Skeletal muscle satellite cell (primary cell): Measurements from ENCODE around the gene STK32C.

ENCODE experiments used
- H3K27me3 ChIP-seq: 2 replicates; pipeline ENCODE4 v1.7.0; 2013; ENCODE audit warnings: low read length; ENCODE audit not compliant: control insufficient read depth, insufficient read depth
- H3K36me3 ChIP-seq: 2 replicates; pipeline ENCODE4 v1.7.0; 2013; ENCODE audit warnings: mild to moderate bottlenecking, control low read depth, low read length; ENCODE audit not compliant: insufficient read depth
- H3K4me1 ChIP-seq: 2 replicates; pipeline ENCODE4 v1.7.0; 2013; ENCODE audit warnings: low read length; ENCODE audit not compliant: control insufficient read depth, insufficient read depth
- H3K4me2 ChIP-seq: 2 replicates; pipeline ENCODE4 v1.7.0; 2013; ENCODE audit warnings: mild to moderate bottlenecking, low read length
- H3K4me3 ChIP-seq: 2 replicates; pipeline ENCODE4 v1.7.0; 2013; ENCODE audit warnings: low read length
- H3K9ac ChIP-seq: 2 replicates; pipeline ENCODE4 v1.7.0; 2013; ENCODE audit warnings: mild to moderate bottlenecking, low read depth, low read length, moderate library complexity
- H3K9me3 ChIP-seq: replicated peaks from 2 replicates; pipeline ENCODE4 v1.7.0; 2013; ENCODE audit warnings: mild to moderate bottlenecking, control low read depth, low read length

The STK32C gene

GRCh38 chr10:132314336-132314735 is 6.6 kb upstream of the STK32C start:
- no peak overlapping the region for H3K4me3 ChIP-seq
- peaks cover 8% of the 10 kb centered on the region for H3K4me1 ChIP-seq
- no peak overlapping the region for H3K4me2 ChIP-seq
- no peaks in the 10 kb centered on the region for H3K9me3 ChIP-seq
- H3K9ac ChIP-seq, result no peak overlapping the region
- H3K36me3 ChIP-seq, result no peaks in the 10 kb centered on the region
- no peaks in the 10 kb centered on the region for H3K27me3 ChIP-seq

GRCh38 chr10:132313865-132314264 is 6.1 kb upstream of the STK32C start:
- Histone ChIP-seq H3K36me3 (no peaks in the 10 kb centered on the region), H3K4me3 (no peak overlapping the region), H3K4me1 (peaks cover 6% of the 10 kb centered on the region), H3K4me2 (no peak overlapping the region), H3K27me3 (no peaks in the 10 kb centered on the region), H3K9me3 (no peaks in the 10 kb centered on the region), H3K9ac (no peak overlapping the region)

- Histone ChIP-seq H3K4me2 (no peak overlapping the region), H3K27me3 (no peaks in the 10 kb centered on the region), H3K4me3 (no peak overlapping the region), H3K4me1 (peaks cover 8% of the 10 kb centered on the region), H3K9me3 (no peaks in the 10 kb centered on the region), H3K36me3 (no peaks in the 10 kb centered on the region), H3K9ac (no peak overlapping the region)
These were observed 5.6 kb upstream of the STK32C start for GRCh38 chr10:132313305-132313704.

- Histone ChIP-seq H3K9ac (no peak overlapping the region), H3K9me3 (no peaks in the 10 kb centered on the region), H3K4me2 (no peak overlapping the region), H3K4me1 (peaks cover 14% of the 10 kb centered on the region), H3K36me3 (no peaks in the 10 kb centered on the region), H3K27me3 (no peaks in the 10 kb centered on the region), H3K4me3 (no peak overlapping the region)
These were observed 3.7 kb upstream of the STK32C start for GRCh38 chr10:132311338-132311939.

- Histone ChIP-seq H3K9me3 (no peaks in the 10 kb centered on the region), H3K36me3 (no peaks in the 10 kb centered on the region), H3K4me1 (peaks cover 14% of the 10 kb centered on the region), H3K4me2 (no peak overlapping the region), H3K4me3 (no peak overlapping the region), H3K27me3 (no peaks in the 10 kb centered on the region), H3K9ac (no peak overlapping the region)
These were observed 3.1 kb upstream of the STK32C start for GRCh38 chr10:132310701-132311337.

- Histone ChIP-seq H3K9ac (no peak overlapping the region), H3K36me3 (no peaks in the 10 kb centered on the region), H3K27me3 (no peaks in the 10 kb centered on the region), H3K9me3 (no peaks in the 10 kb centered on the region), H3K4me3 (no peak overlapping the region), H3K4me1 (peaks cover 14% of the 10 kb centered on the region), H3K4me2 (no peak overlapping the region)
These were observed 2.3 kb upstream of the STK32C start for GRCh38 chr10:132309879-132310591.

GRCh38 chr10:132309471-132309865 is 1.7 kb upstream of the STK32C start:
- Histone ChIP-seq H3K9ac (no peak overlapping the region), H3K4me2 (no peak overlapping the region), H3K9me3 (no peaks in the 10 kb centered on the region), H3K4me1 (peaks cover 14% of the 10 kb centered on the region), H3K36me3 (no peaks in the 10 kb centered on the region), H3K27me3 (no peaks in the 10 kb centered on the region), H3K4me3 (no peak overlapping the region)

GRCh38 chr10:132308587-132309470 is 1.1 kb upstream of the STK32C start:
- no peaks in the 10 kb centered on the region for H3K27me3 ChIP-seq
- H3K36me3 ChIP-seq, result no peaks in the 10 kb centered on the region
- peak overlapping the region; percentile 99 for H3K4me2 ChIP-seq
- H3K4me3 ChIP-seq, result peak overlapping the region; percentile 98
- H3K9me3 ChIP-seq, result no peaks in the 10 kb centered on the region
- H3K4me1 ChIP-seq, result peaks cover 14% of the 10 kb centered on the region
- H3K9ac ChIP-seq, result peak overlapping the region; percentile 83

- Histone ChIP-seq H3K4me2 (peak overlapping the region; percentile 87), H3K4me1 (peaks cover 14% of the 10 kb centered on the region), H3K36me3 (no peaks in the 10 kb centered on the region), H3K9me3 (no peaks in the 10 kb centered on the region), H3K4me3 (peak overlapping the region; percentile 79), H3K27me3 (no peaks in the 10 kb centered on the region), H3K9ac (peak overlapping the region; percentile 57)
These were observed 642 bp downstream of the STK32C start for GRCh38 chr10:132306864-132307751.

- H3K9me3 ChIP-seq, result no peaks in the 10 kb centered on the region
- H3K4me1 ChIP-seq, result peaks cover 14% of the 10 kb centered on the region
These were observed 1.4 kb downstream of the STK32C start for GRCh38 chr10:132306343-132306685.

More at GRCh38 chr10:132306343-132306685, 1.4 kb downstream of the STK32C start:
- no peaks in the 10 kb centered on the region for H3K36me3 ChIP-seq
- H3K4me3 ChIP-seq, result no peak overlapping the region
- H3K9ac ChIP-seq, result no peak overlapping the region
- H3K27me3 ChIP-seq, result no peaks in the 10 kb centered on the region
- H3K4me2 ChIP-seq, result peak overlapping the region; percentile 87
